ENCODE data around the gene ORAI3. TPM values are rescaled to one million over a fixed set of nuclear protein-coding genes. Genes with fewer than 3 reads are reported as not detected.

Gene ORAI3
- total and polyA plus RNA-seq, 2 of the 13 experiments (the other 11 are each of a cell fraction or from before 2014, with no cell fraction given) = 11.4 to 32.0 TPM

DNA sequence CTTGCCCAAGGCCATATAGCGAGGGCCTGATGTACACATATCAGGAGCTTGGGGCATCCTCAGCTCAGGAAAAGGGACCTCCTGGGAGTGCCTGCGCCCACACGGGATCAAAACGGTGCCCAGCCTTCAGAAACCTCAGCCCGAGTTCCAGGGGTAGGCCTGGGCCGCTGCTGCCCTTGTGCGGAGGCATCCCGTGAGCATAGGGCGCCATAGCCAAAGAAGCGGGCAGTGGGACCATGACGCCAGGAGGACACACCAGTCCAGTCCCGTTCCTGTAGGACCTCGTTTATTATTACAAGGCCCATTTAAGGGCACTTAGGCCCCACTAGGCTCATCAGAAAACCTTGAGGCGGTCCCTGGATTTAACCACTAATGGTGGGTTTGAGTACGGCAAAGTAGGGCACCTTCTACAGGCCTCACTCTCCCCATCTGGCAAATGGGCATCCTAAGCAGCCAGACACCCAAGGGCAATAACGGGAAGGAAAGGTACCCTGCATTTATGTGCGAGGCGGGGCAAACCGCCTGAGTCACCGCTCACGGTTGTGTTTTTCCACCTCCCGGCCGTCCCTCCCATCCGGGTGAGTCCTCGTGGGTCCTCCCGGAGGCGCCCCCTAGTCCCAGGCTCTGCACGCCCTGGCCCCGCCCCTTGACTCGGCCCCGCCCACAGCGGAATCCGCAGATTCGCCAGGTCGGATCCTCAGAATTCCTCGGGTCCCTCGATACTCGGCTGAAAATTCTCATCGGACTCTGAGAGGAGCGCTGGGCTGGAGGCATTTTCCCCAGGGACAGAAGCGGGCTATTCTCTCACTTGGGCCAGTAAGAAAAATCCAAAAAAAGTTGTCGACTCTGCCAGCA lies 8.0 kb downstream of the ORAI3 start (continued):
- TF ChIP-seq, protein P1, sequence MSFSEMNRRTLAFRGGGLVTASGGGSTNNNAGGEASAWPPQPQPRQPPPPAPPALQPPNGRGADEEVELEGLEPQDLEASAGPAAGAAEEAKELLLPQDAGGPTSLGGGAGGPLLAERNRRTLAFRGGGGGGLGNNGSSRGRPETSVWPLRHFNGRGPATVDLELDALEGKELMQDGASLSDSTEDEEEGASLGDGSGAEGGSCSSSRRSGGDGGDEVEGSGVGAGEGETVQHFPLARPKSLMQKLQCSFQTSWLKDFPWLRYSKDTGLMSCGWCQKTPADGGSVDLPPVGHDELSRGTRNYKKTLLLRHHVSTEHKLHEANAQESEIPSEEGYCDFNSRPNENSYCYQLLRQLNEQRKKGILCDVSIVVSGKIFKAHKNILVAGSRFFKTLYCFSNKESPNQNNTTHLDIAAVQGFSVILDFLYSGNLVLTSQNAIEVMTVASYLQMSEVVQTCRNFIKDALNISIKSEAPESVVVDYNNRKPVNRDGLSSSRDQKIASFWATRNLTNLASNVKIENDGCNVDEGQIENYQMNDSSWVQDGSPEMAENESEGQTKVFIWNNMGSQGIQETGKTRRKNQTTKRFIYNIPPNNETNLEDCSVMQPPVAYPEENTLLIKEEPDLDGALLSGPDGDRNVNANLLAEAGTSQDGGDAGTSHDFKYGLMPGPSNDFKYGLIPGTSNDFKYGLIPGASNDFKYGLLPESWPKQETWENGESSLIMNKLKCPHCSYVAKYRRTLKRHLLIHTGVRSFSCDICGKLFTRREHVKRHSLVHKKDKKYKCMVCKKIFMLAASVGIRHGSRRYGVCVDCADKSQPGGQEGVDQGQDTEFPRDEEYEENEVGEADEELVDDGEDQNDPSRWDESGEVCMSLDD (CRISPR knock-in tag; IDR thresholded peaks at IDR 0.05; ENCODE audit: borderline replicate concordance) = peak; percentile 66; the same call in 1 of the 2 replicates
- TF ChIP-seq RXRA (CRISPR knock-in tag; IDR thresholded peaks at IDR 0.05) (no peak; the same call in 1 of the 2 replicates), HNRNPLL (IDR thresholded peaks at IDR 0.05; ENCODE audit: low read depth, low read length, poor library complexity, severe bottlenecking) (no peak), ZNF160 (CRISPR knock-in tag; IDR thresholded peaks at IDR 0.05) (peak; percentile 59), NR2F2 (IDR thresholded peaks at IDR 0.05; ENCODE audit: borderline replicate concordance, low read depth) (0 out of 2 replicates have a peak, but pooled peaks have one; percentile 58), SIX4 (CRISPR knock-in tag; IDR thresholded peaks at IDR 0.05) (no peak), ZBTB3 (CRISPR knock-in tag; IDR thresholded peaks at IDR 0.05; ENCODE audit: borderline replicate concordance, low read depth) (no peak), PAWR (CRISPR knock-in tag; IDR thresholded peaks at IDR 0.05; ENCODE audit: borderline replicate concordance) (no peak), KLF13 (CRISPR knock-in tag; IDR thresholded peaks at IDR 0.05) (no peak), ZSCAN9 (CRISPR knock-in tag; IDR thresholded peaks at IDR 0.05; ENCODE audit: borderline replicate concordance) (peak; percentile 31; the same call in 1 of the 2 replicates)
- TF ChIP-seq, protein P2, sequence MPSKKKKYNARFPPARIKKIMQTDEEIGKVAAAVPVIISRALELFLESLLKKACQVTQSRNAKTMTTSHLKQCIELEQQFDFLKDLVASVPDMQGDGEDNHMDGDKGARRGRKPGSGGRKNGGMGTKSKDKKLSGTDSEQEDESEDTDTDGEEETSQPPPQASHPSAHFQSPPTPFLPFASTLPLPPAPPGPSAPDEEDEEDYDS (CRISPR knock-in tag; IDR thresholded peaks at IDR 0.05) = peak; percentile 44
- TF ChIP-seq, protein P3, sequence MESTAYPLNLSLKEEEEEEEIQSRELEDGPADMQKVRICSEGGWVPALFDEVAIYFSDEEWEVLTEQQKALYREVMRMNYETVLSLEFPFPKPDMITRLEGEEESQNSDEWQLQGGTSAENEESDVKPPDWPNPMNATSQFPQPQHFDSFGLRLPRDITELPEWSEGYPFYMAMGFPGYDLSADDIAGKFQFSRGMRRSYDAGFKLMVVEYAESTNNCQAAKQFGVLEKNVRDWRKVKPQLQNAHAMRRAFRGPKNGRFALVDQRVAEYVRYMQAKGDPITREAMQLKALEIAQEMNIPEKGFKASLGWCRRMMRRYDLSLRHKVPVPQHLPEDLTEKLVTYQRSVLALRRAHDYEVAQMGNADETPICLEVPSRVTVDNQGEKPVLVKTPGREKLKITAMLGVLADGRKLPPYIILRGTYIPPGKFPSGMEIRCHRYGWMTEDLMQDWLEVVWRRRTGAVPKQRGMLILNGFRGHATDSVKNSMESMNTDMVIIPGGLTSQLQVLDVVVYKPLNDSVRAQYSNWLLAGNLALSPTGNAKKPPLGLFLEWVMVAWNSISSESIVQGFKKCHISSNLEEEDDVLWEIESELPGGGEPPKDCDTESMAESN (CRISPR knock-in tag; conservative IDR thresholded peaks at IDR 0.05) = 0 out of 2 replicates have a peak, but pooled peaks have one; percentile 56
- TF ChIP-seq, protein P4, sequence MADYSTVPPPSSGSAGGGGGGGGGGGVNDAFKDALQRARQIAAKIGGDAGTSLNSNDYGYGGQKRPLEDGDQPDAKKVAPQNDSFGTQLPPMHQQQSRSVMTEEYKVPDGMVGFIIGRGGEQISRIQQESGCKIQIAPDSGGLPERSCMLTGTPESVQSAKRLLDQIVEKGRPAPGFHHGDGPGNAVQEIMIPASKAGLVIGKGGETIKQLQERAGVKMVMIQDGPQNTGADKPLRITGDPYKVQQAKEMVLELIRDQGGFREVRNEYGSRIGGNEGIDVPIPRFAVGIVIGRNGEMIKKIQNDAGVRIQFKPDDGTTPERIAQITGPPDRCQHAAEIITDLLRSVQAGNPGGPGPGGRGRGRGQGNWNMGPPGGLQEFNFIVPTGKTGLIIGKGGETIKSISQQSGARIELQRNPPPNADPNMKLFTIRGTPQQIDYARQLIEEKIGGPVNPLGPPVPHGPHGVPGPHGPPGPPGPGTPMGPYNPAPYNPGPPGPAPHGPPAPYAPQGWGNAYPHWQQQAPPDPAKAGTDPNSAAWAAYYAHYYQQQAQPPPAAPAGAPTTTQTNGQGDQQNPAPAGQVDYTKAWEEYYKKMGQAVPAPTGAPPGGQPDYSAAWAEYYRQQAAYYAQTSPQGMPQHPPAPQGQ (CRISPR knock-in tag; IDR thresholded peaks at IDR 0.05; ENCODE audit: borderline replicate concordance) = no peak
- TF ChIP-seq, protein P5, sequence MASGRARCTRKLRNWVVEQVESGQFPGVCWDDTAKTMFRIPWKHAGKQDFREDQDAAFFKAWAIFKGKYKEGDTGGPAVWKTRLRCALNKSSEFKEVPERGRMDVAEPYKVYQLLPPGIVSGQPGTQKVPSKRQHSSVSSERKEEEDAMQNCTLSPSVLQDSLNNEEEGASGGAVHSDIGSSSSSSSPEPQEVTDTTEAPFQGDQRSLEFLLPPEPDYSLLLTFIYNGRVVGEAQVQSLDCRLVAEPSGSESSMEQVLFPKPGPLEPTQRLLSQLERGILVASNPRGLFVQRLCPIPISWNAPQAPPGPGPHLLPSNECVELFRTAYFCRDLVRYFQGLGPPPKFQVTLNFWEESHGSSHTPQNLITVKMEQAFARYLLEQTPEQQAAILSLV (CRISPR knock-in tag; IDR thresholded peaks at IDR 0.05; ENCODE audit: borderline replicate concordance) = 0 out of 2 replicates have a peak, but pooled peaks have one; percentile 53
- TF ChIP-seq, protein P6, sequence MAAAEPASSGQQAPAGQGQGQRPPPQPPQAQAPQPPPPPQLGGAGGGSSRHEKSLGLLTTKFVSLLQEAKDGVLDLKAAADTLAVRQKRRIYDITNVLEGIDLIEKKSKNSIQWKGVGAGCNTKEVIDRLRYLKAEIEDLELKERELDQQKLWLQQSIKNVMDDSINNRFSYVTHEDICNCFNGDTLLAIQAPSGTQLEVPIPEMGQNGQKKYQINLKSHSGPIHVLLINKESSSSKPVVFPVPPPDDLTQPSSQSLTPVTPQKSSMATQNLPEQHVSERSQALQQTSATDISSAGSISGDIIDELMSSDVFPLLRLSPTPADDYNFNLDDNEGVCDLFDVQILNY (CRISPR knock-in tag; conservative IDR thresholded peaks at IDR 0.05) = no peak
- TF ChIP-seq, protein P7, sequence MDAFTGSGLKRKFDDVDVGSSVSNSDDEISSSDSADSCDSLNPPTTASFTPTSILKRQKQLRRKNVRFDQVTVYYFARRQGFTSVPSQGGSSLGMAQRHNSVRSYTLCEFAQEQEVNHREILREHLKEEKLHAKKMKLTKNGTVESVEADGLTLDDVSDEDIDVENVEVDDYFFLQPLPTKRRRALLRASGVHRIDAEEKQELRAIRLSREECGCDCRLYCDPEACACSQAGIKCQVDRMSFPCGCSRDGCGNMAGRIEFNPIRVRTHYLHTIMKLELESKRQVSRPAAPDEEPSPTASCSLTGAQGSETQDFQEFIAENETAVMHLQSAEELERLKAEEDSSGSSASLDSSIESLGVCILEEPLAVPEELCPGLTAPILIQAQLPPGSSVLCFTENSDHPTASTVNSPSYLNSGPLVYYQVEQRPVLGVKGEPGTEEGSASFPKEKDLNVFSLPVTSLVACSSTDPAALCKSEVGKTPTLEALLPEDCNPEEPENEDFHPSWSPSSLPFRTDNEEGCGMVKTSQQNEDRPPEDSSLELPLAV (CRISPR knock-in tag; conservative IDR thresholded peaks at IDR 0.05; ENCODE audit: low read depth) = no peak
